Fibroblast of lung (primary cell): Measurements from ENCODE around the gene MMP15.

Source experiments
- CTCF ChIP-seq, 2 donors: IDR thresholded peaks in 1 of 2; conservative IDR thresholded peaks in 1 of 2; 1 replicate in 1 of 2; 2 replicates in 1 of 2; pipeline ENCODE4 v1.5.1; 2011 to 2012; ENCODE audit warnings: low read length in 2 of 2, control low read depth in 1 of 2, inconsistent platforms in 1 of 2, low read depth in 1 of 2, mild to moderate bottlenecking in 1 of 2
- EZH2 ChIP-seq: IDR thresholded peaks from 2 replicates; pipeline ENCODE4 v1.5.1; 2012; ENCODE audit warnings: low read length, control low read depth, mild to moderate bottlenecking; ENCODE audit errors: missing control alignments

- TF ChIP-seq CTCF (conservative IDR thresholded peaks at IDR 0.05 in 1 of 2, IDR thresholded peaks at IDR 0.05 in 1 of 2; ENCODE audit: low read depth in 1 of 2, low read length in 2 of 2) (no peak), EZH2 (no peak)
These were observed 12.0 kb downstream of the MMP15 start for GRCh38 chr16:58037365-58038057.
